HG03064 (cell line): ENCODE results near the gene PTGR2.
"Not testable (repeated sequence)": the region's sequence is repeated elsewhere in the genome, so short reads cannot be mapped to it uniquely, and the experiment has no call there.

Experiments used
- ATAC-seq: cut with Tn5 transposase; IDR thresholded peaks from one replicate; pipeline ENCODE4 v1.9.1; 2021; ENCODE audit warnings: low read depth; ENCODE audit not compliant: unreplicated experiment

The PTGR2 gene

GRCh38 chr14:73829526-73830431 lies 21.9 kb upstream of the PTGR2 start:
- no peak for ATAC-seq

- ATAC-seq = no peak
Observed at GRCh38 chr14:73833034-73833433, 18.6 kb upstream of the PTGR2 start.

GRCh38 chr14:73833530-73834260 lies 17.9 kb upstream of the PTGR2 start:
- no peak for ATAC-seq

GRCh38 chr14:73834261-73834625 lies 17.4 kb upstream of the PTGR2 start:
- ATAC-seq = no peak

- not testable (repeated sequence) for ATAC-seq
Observed at GRCh38 chr14:73838293-73839034, 13.2 kb upstream of the PTGR2 start.

- no peak for ATAC-seq
Observed at GRCh38 chr14:73842201-73842600, 9.4 kb upstream of the PTGR2 start.

- ATAC-seq = no peak
Observed at GRCh38 chr14:73842851-73843250, 8.8 kb upstream of the PTGR2 start.

- no peak for ATAC-seq
Observed at GRCh38 chr14:73843296-73843695, 8.3 kb upstream of the PTGR2 start.

- ATAC-seq = no peak
Observed at GRCh38 chr14:73846947-73847346, 4.7 kb upstream of the PTGR2 start.

GRCh38 chr14:73851000-73851399 lies 631 bp upstream of the PTGR2 start:
- ATAC-seq = no peak

- no peak for ATAC-seq
Observed at GRCh38 chr14:73859145-73859544, 7.5 kb downstream of the PTGR2 start.

GRCh38 chr14:73861073-73861472 lies 9.4 kb downstream of the PTGR2 start:
- no peak for ATAC-seq

- no peak for ATAC-seq
Observed at GRCh38 chr14:73862480-73862879, 10.8 kb downstream of the PTGR2 start.

- ATAC-seq = no peak
Observed at GRCh38 chr14:73863209-73863608, 11.6 kb downstream of the PTGR2 start.

GRCh38 chr14:73865534-73866113 lies 14.0 kb downstream of the PTGR2 start:
- no peak for ATAC-seq

GRCh38 chr14:73869754-73870153 lies 18.1 kb downstream of the PTGR2 start:
- ATAC-seq = not testable (repeated sequence)

- no peak for ATAC-seq
Observed at GRCh38 chr14:73870525-73871235, 19.0 kb downstream of the PTGR2 start.

GRCh38 chr14:73873660-73874059 lies 22.0 kb downstream of the PTGR2 start:
- ATAC-seq = no peak

GRCh38 chr14:73877790-73878189 lies 26.2 kb downstream of the PTGR2 start:
- no peak for ATAC-seq

- ATAC-seq = no peak
Observed at GRCh38 chr14:73878436-73878835, 26.8 kb downstream of the PTGR2 start.
